KMS-11 (cell line): ENCODE data around the gene PRKG1.

Experiments used
- H2AFZ ChIP-seq: fragments of 200-600 bp; sonication (generic); 2 replicates; pipeline ENCODE4 v1.6.1; 2016; ENCODE audit warnings: antibody characterized with exemption, mixed run types, low read depth
- H3K27ac ChIP-seq: fragments of 200-600 bp; sonication (generic); 2 replicates; pipeline ENCODE4 v1.6.1; 2016; ENCODE audit warnings: mild to moderate bottlenecking, mixed run types
- H3K27me3 ChIP-seq: fragments of 200-600 bp; sonication (generic); 2 replicates; pipeline ENCODE4 v1.6.1; 2017; ENCODE audit warnings: mild to moderate bottlenecking, low read depth, mixed run types, moderate library complexity; ENCODE audit not compliant: insufficient read depth
- H3K36me3 ChIP-seq: fragments of 200-600 bp; sonication (generic); 2 replicates; pipeline ENCODE4 v1.6.1; 2017; ENCODE audit warnings: mild to moderate bottlenecking, mixed run types; ENCODE audit not compliant: insufficient read depth
- H3K4me1 ChIP-seq: fragments of 200-600 bp; sonication (generic); 2 replicates; pipeline ENCODE4 v1.6.1; 2016; ENCODE audit warnings: mild to moderate bottlenecking, low read depth, mixed run types; ENCODE audit not compliant: poor library complexity, severe bottlenecking
- H3K4me2 ChIP-seq: fragments of 200-600 bp; sonication (generic); 2 replicates; pipeline ENCODE4 v1.7.0; 2016; ENCODE audit warnings: mild to moderate bottlenecking, mixed run types
- H3K4me3 ChIP-seq: fragments of 200-600 bp; sonication (generic); IDR thresholded peaks from 2 replicates; pipeline ENCODE4 v1.6.1; 2017; ENCODE audit warnings: low read depth, low read length, mixed read lengths; ENCODE audit not compliant: insufficient read depth
- H3K79me2 ChIP-seq: fragments of 200-600 bp; sonication (generic); 2 replicates; pipeline ENCODE4 v1.6.1; 2016; ENCODE audit warnings: low read depth, mixed run types; ENCODE audit not compliant: insufficient read depth
- H3K9ac ChIP-seq: fragments of 200-600 bp; sonication (generic); 2 replicates; pipeline ENCODE4 v1.6.1; 2016; ENCODE audit warnings: mild to moderate bottlenecking, mixed run types
- H4K20me1 ChIP-seq: fragments of 200-600 bp; sonication (generic); 2 replicates; pipeline ENCODE4 v1.6.1; 2016; ENCODE audit warnings: mild to moderate bottlenecking, mixed run types; ENCODE audit not compliant: insufficient read depth
- CTCF ChIP-seq: fragments of 200-600 bp; sonication (generic); conservative IDR thresholded peaks from 2 replicates; pipeline ENCODE4 v1.6.1; 2017; ENCODE audit warnings: low read depth, mild to moderate bottlenecking, antibody characterized with exemption, low read length, moderate library complexity, mixed read lengths

The PRKG1 gene

DNA sequence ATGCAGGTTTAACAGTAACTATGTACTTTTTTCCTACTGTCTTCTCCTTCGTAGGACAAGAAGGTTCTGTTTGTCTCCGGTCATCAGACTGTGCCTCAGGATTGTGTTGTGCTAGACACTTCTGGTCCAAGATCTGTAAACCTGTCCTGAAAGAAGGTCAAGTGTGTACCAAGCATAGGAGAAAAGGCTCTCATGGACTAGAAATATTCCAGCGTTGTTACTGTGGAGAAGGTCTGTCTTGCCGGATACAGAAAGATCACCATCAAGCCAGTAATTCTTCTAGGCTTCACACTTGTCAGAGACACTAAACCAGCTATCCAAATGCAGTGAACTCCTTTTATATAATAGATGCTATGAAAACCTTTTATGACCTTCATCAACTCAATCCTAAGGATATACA lies 1242.2 kb downstream of the PRKG1 start:
- no peak overlapping the region for H3K4me2 ChIP-seq
- H2AFZ ChIP-seq: no peak overlapping the region
- H3K9ac ChIP-seq: no peak overlapping the region
- H3K36me3 ChIP-seq: no peaks in the 10 kb centered on the region
- no peaks in the 10 kb centered on the region for H3K27me3 ChIP-seq
- no peaks in the 10 kb centered on the region for H4K20me1 ChIP-seq
- no peak overlapping the region for H3K27ac ChIP-seq
- no peak overlapping the region for H3K4me3 ChIP-seq
- TF ChIP-seq CTCF: no peak
- peaks cover 13% of the 10 kb centered on the region for H3K4me1 ChIP-seq
- no peaks in the 10 kb centered on the region for H3K79me2 ChIP-seq

DNA sequence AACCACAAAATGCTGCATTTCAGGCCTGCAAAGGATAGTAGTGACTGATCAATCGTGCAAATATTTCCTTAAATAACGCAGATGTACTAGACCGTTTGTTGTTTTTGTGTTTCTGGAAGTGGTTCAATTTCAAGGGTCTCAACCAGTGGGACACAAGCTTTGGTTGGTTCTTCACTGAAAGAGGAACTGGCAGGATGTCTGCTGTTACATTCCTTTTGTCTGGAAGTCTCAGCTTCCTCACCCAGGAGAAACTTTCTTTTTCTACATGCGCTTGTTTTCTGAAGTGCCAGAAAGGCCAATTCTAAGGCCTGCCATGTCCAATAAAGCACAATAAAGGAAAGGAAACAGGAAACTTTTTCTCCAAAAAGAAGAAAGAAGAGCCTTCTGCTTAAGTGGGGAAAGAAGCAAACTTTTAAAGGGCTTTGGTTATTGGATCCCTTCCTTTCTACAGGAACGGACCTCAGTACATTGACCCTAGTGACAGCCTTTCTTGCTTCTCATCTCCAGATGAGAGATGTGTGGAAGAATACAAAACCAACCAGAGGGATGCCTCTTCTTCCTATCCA lies 1243.9 kb downstream of the PRKG1 start:
- Histone ChIP-seq H3K4me1 (peaks cover 5% of the 10 kb centered on the region), H3K4me2 (no peak overlapping the region), H3K27me3 (no peaks in the 10 kb centered on the region), H4K20me1 (no peaks in the 10 kb centered on the region), H3K9ac (no peak overlapping the region), H3K79me2 (no peaks in the 10 kb centered on the region), H3K4me3 (no peak overlapping the region), H3K36me3 (no peaks in the 10 kb centered on the region), H2AFZ (no peak overlapping the region), H3K27ac (no peak overlapping the region)
- TF ChIP-seq CTCF: no peak

DNA sequence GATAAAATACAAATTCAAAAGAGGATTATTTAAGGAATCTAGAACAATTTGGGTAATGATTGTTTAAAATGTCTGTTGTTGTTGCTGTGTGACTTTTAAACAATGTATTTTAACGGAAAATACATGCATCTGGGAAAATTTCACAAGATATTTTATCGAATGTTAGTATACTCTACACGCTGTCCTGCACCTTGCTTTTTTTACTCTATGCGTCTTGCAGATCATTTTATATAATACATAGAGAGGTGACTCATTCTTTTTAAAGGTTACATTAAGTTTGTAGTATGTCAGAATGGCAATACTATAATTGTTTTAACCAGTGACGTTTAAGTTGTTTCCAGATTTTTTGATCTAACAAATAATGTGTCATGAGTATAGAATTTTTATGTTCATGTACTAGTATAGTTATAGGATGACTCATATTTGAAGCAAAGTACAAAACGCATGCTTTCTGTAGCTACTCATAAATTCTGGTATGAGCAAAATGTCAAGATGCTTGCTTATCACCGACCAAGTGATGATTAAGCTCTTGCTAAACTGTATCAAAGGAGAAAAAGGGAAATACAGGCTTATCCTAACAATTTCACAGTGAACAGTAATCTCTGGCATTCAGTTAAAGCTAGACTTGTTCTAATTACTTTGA lies 1244.7 kb downstream of the PRKG1 start:
- Histone ChIP-seq H2AFZ (no peak overlapping the region), H3K79me2 (no peaks in the 10 kb centered on the region), H3K36me3 (no peaks in the 10 kb centered on the region), H3K4me2 (no peak overlapping the region), H3K27me3 (no peaks in the 10 kb centered on the region), H4K20me1 (no peaks in the 10 kb centered on the region), H3K4me1 (peaks cover 5% of the 10 kb centered on the region), H3K27ac (no peak overlapping the region), H3K4me3 (no peak overlapping the region), H3K9ac (no peak overlapping the region)
- TF ChIP-seq CTCF: no peak

GRCh38 chr10:52319926-52320325 lies 1245.6 kb downstream of the PRKG1 start:
- H3K4me3 ChIP-seq: no peak overlapping the region
- H3K27ac ChIP-seq: no peak overlapping the region
- H3K9ac ChIP-seq: no peak overlapping the region
- H3K4me1 ChIP-seq: peaks cover 5% of the 10 kb centered on the region
- no peaks in the 10 kb centered on the region for H4K20me1 ChIP-seq
- H3K27me3 ChIP-seq: no peaks in the 10 kb centered on the region
- H3K79me2 ChIP-seq: no peaks in the 10 kb centered on the region
- H3K4me2 ChIP-seq: no peak overlapping the region
- no peak overlapping the region for H2AFZ ChIP-seq
- TF ChIP-seq CTCF: no peak
- no peaks in the 10 kb centered on the region for H3K36me3 ChIP-seq
